Tibial artery (tissue), 4 donors: ENCODE results near the gene KRTAP25-1.

Source experiments
- DNase-seq, 2 donors: peaks; one replicate each; pipeline ENCODE4 v3.0.0-alpha.2; 2019
- H3K27ac ChIP-seq, 2 donors: fragments of 200-600 bp; sonication (generic) in 1 of 2; 1 replicate in 1 of 2; 2 replicates in 1 of 2; pipeline ENCODE4 v1.5.1; 2018 to 2019; ENCODE audit warnings: mild to moderate bottlenecking in 1 of 2
- H3K27me3 ChIP-seq, 2 donors: fragments of 200-600 bp; sonication (generic) in 1 of 2; one replicate each; pipeline versions ENCODE4 v1.5.1 to v1.6.0; 2016 to 2019
- H3K36me3 ChIP-seq, 3 donors: fragments of 200-600 bp; sonication (generic) in 2 of 3; one replicate each; pipeline ENCODE4 v1.5.1; 2016 to 2019; ENCODE audit warnings: mild to moderate bottlenecking in 2 of 3
- H3K4me1 ChIP-seq, 4 donors: fragments of 200-600 bp; sonication (generic) in 2 of 4; 1 replicate in 3 of 4; 2 replicates in 1 of 4; pipeline ENCODE4 v1.5.1; 2016 to 2019
- H3K4me3 ChIP-seq, 2 donors: fragments of 200-600 bp; sonication (generic) in 1 of 2; 1 replicate in 1 of 2; 2 replicates in 1 of 2; pipeline ENCODE4 v1.5.1; 2018 to 2019; ENCODE audit warnings: mild to moderate bottlenecking in 2 of 2
- H3K9me3 ChIP-seq, 3 donors: fragments of 200-600 bp; sonication (generic) in 1 of 3; one replicate each; pipeline ENCODE4 v1.5.1; 2016 to 2019
- CTCF ChIP-seq, 2 experiments: fragments of 200-600 bp in 1 of 2; fragments of 450-650 bp in 1 of 2; IDR thresholded peaks; one replicate each; pipeline ENCODE4 v1.5.1; 2017 to 2019; ENCODE audit warnings: antibody characterized with exemption in 2 of 2, mild to moderate bottlenecking in 1 of 2, moderate library complexity in 1 of 2
- intact Hi-C: fragments of 100-400 bp; cut with DNase I; formaldehyde crosslinking; loops from one replicate; pipeline ENCODE4 v1.15.0; 2023; ENCODE audit warnings: low total_unique reads

Gene KRTAP25-1

GRCh38 chr21:30315701-30316100 lies 26.4 kb upstream of the KRTAP25-1 start:
- no peaks in the 10 kb centered on the region for H3K27me3 ChIP-seq
- H3K36me3 ChIP-seq, result no peaks in the 10 kb centered on the region
- peaks cover 0 to 3% (median 1%) of the 10 kb centered on the region in 4 donors for H3K4me1 ChIP-seq
- no peaks in the 10 kb centered on the region for H3K9me3 ChIP-seq
- no peak for DNase-seq
- intact Hi-C loops, result no loop called here
- H3K4me3 ChIP-seq, result no peak overlapping the region
- TF ChIP-seq CTCF (IDR thresholded peaks at IDR 0.05), result no peak
- no peak overlapping the region for H3K27ac ChIP-seq

GRCh38 chr21:30306884-30307283 lies 17.6 kb upstream of the KRTAP25-1 start:
- Histone ChIP-seq H3K4me1 (peaks cover 0 to 3% (median 0%) of the 10 kb centered on the region in 4 donors), H3K27me3 (no peaks in the 10 kb centered on the region), H3K4me3 (no peak overlapping the region), H3K27ac (no peak overlapping the region), H3K9me3 (no peaks in the 10 kb centered on the region), H3K36me3 (no peaks in the 10 kb centered on the region)
- TF ChIP-seq CTCF (IDR thresholded peaks at IDR 0.05), result no peak
- DNase-seq, result no peak
- intact Hi-C loops, result no loop called here

- DNase-seq, result no peak
- intact Hi-C loops, result no loop called here
- H3K27me3 ChIP-seq, result no peaks in the 10 kb centered on the region
- peaks cover 0 to 2% (median 0%) of the 10 kb centered on the region in 3 donors for H3K9me3 ChIP-seq
- H3K36me3 ChIP-seq, result no peaks in the 10 kb centered on the region
- no peak overlapping the region for H3K4me3 ChIP-seq
- peaks cover 0 to 3% (median 0%) of the 10 kb centered on the region in 4 donors for H3K4me1 ChIP-seq
- no peak for TF ChIP-seq CTCF (IDR thresholded peaks at IDR 0.05)
- H3K27ac ChIP-seq, result no peak overlapping the region
These were observed 15.8 kb upstream of the KRTAP25-1 start for GRCh38 chr21:30305136-30305535.

- H3K27me3 ChIP-seq, result no peaks in the 10 kb centered on the region
- H3K27ac ChIP-seq, result no peak within 1 kb of the TSS
These were observed 6.5 kb downstream of the KRTAP25-1 start, which contains the start of gene KRTAP24-1 for GRCh38 chr21:30282850-30283249. TSS of gene KRTAP24-1 (minus strand) at chr21:30282950. CDS start at chr21:30282932, 18 bp downstream.

GRCh38 chr21:30271611-30272010 lies 17.7 kb downstream of the KRTAP25-1 start:
- Histone ChIP-seq H3K4me3 (no peak overlapping the region), H3K27ac (peak overlapping the region in 1 of 2 donors; percentile 19), H3K9me3 (no peaks in the 10 kb centered on the region), H3K36me3 (no peaks in the 10 kb centered on the region), H3K27me3 (no peaks in the 10 kb centered on the region), H3K4me1 (peaks cover 0 to 32% (median 2%) of the 10 kb centered on the region in 4 donors)
- intact Hi-C loops, result no loop called here
- no peak for TF ChIP-seq CTCF (IDR thresholded peaks at IDR 0.05)
- no peak for DNase-seq

More at GRCh38 chr21:30282850-30283249, 6.5 kb downstream of the KRTAP25-1 start, which contains the start of gene KRTAP24-1:
- no peaks in the 10 kb centered on the region for H3K9me3 ChIP-seq
- H3K4me3 ChIP-seq, result no peak within 1 kb of the TSS
- intact Hi-C loops, result no loop called here
- no peak for TF ChIP-seq CTCF (IDR thresholded peaks at IDR 0.05)
- no peaks in the 10 kb centered on the region for H3K4me1 ChIP-seq
- H3K36me3 ChIP-seq, result no peaks in the 10 kb centered on the region
- DNase-seq, result no peak

GRCh38 chr21:30271156-30271555 lies 18.2 kb downstream of the KRTAP25-1 start:
- H3K27ac ChIP-seq, result peak overlapping the region in 1 of 2 donors; percentile 19
- intact Hi-C loops, result no loop called here
- no peak for DNase-seq
- H3K36me3 ChIP-seq, result no peaks in the 10 kb centered on the region
- H3K4me3 ChIP-seq, result no peak overlapping the region
- no peaks in the 10 kb centered on the region for H3K9me3 ChIP-seq
- no peaks in the 10 kb centered on the region for H3K27me3 ChIP-seq
- no peak for TF ChIP-seq CTCF (IDR thresholded peaks at IDR 0.05)
- H3K4me1 ChIP-seq, result peaks cover 0 to 32% (median 2%) of the 10 kb centered on the region in 4 donors
